PC-9 (cell line): Measurements from ENCODE around the gene OR4D2.

ENCODE experiments used
- CTCF ChIP-seq: fragments of 200-600 bp; sonication (generic); conservative IDR thresholded peaks from 2 replicates; pipeline ENCODE4 v1.6.1; 2017; ENCODE audit warnings: mixed run types, antibody characterized with exemption, mild to moderate bottlenecking, moderate library complexity
- EZH2 ChIP-seq: fragments of 200-600 bp; sonication (generic); IDR thresholded peaks from 2 replicates; pipeline ENCODE4 v1.8.0; 2017; ENCODE audit warnings: antibody characterized with exemption, low read depth

DNA sequence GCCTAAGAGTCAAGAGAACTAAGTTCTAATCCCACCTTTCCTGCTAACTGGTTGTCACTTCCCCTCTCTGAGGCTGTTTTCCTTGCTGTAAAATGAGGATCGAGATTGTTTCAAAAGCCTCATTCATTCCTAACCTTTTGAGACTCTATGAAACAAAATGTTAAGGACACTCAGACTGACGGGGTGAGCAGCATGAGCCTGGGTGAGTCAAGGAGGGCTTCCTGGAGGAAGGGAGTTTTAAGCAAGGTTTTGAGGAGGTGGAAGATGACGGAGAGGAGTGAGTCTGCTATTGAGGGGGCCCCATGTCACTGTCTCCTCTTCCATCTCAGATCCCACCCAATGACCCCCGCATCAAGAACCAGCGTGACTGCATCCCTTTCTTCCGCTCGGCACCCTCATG is 29.8 kb downstream of the OR4D2 start:
- TF ChIP-seq CTCF (no peak), EZH2 (no peak)
